HepG2 (cell line): ENCODE data around the gene HARS2. TPM values are rescaled to one million over a fixed set of nuclear protein-coding genes. Genes with fewer than 3 reads are reported as not detected.

Experiments used
- ARNTL ChIP-seq: sonication (generic); formaldehyde crosslinking; IDR thresholded peaks from 2 replicates; pipeline ENCODE4 v1.4.0; 2020; ENCODE audit warnings: mild to moderate bottlenecking, missing genetic modification reagents
- ASH2L ChIP-seq: fragments of 300-600, 200-600 bp; sonication (generic); IDR thresholded peaks from 2 replicates; pipeline ENCODE4 v1.7.0; 2017; ENCODE audit warnings: low read depth, mild to moderate bottlenecking, moderate library complexity, mixed read lengths, low read length; ENCODE audit not compliant: insufficient read length
- ERF ChIP-seq: IDR thresholded peaks from 2 replicates; pipeline ENCODE4 v1.6.1; 2018; ENCODE audit warnings: missing biosample characterization, missing genetic modification reagents
- FOXO4 ChIP-seq: sonication (generic); formaldehyde crosslinking; conservative IDR thresholded peaks from 2 replicates; pipeline ENCODE4 v1.8.1; 2023; ENCODE audit warnings: missing genetic modification reagents
- FOXP1 ChIP-seq, 2 experiments: fragments of 450-650 bp in 1 of 2; IDR thresholded peaks; 2 replicates each; pipeline ENCODE4 v1.6.1; 2017 to 2018; ENCODE audit warnings: antibody characterized with exemption in 1 of 2
- HMGA1 ChIP-seq: sonication (generic); formaldehyde crosslinking; conservative IDR thresholded peaks from 2 replicates; pipeline ENCODE4 v1.4.0; 2020; ENCODE audit warnings: missing genetic modification reagents
- HNF4A ChIP-seq: sonication (generic); formaldehyde crosslinking; IDR thresholded peaks from 2 replicates; pipeline ENCODE4 v1.4.0; 2020; ENCODE audit warnings: missing genetic modification reagents
- HNRNPH1 ChIP-seq: fragments of 200-400 bp; formaldehyde crosslinking; optimal IDR thresholded peaks from 2 replicates; pipeline ENCODE3; 2017; ENCODE audit warnings: mild to moderate bottlenecking, low read depth, low read length
- MAFF ChIP-seq: IDR thresholded peaks from 2 replicates; pipeline ENCODE4 v1.6.1; 2011; ENCODE audit warnings: low read depth, low read length, improper control_type of control experiment
- NBN ChIP-seq: fragments of 450-650 bp; conservative IDR thresholded peaks from 2 replicates; pipeline ENCODE4 v1.6.1; 2017
- PAX8 ChIP-seq: sonication (generic); formaldehyde crosslinking; IDR thresholded peaks from 2 replicates; pipeline ENCODE4 v1.8.0; 2022; ENCODE audit warnings: mild to moderate bottlenecking, missing genetic modification reagents, borderline replicate concordance
- POLR2AphosphoS2 ChIP-seq: IDR thresholded peaks from 2 replicates; pipeline ENCODE4 v1.6.1; 2011; ENCODE audit warnings: low read depth, low read length, improper control_type of control experiment
- RBFOX2 ChIP-seq: fragments of 200-400 bp; formaldehyde crosslinking; IDR thresholded peaks from 2 replicates; pipeline ENCODE4 v1.6.1; 2017; ENCODE audit warnings: low read depth, mild to moderate bottlenecking, low read length
- SOX5 ChIP-seq: IDR thresholded peaks from 2 replicates; pipeline ENCODE4 v1.6.1; 2016; ENCODE audit warnings: borderline replicate concordance
- SUZ12 ChIP-seq: fragments of 150-350 bp; IDR thresholded peaks from 2 replicates; pipeline ENCODE4 v1.6.1; 2014; ENCODE audit warnings: low read depth, low read length
- ZBTB3 ChIP-seq: sonication (generic); formaldehyde crosslinking; IDR thresholded peaks from 2 replicates; pipeline ENCODE4 v1.4.0; 2020; ENCODE audit warnings: low read depth, mild to moderate bottlenecking, moderate library complexity, missing genetic modification reagents, borderline replicate concordance
- ZBTB37 ChIP-seq: sonication (generic); formaldehyde crosslinking; IDR thresholded peaks from 2 replicates; pipeline ENCODE4 v1.4.0; 2020; ENCODE audit warnings: mild to moderate bottlenecking, missing genetic modification reagents
- ZMAT3 ChIP-seq: sonication (generic); formaldehyde crosslinking; conservative IDR thresholded peaks from 2 replicates; pipeline ENCODE4 v1.7.0; 2021; ENCODE audit warnings: missing genetic modification reagents
- ZNF160 ChIP-seq: sonication (generic); formaldehyde crosslinking; IDR thresholded peaks from 2 replicates; pipeline ENCODE4 v1.8.0; 2022; ENCODE audit warnings: mild to moderate bottlenecking, inconsistent platforms, missing genetic modification reagents
- ZNF24 ChIP-seq: fragments of 450-650 bp; IDR thresholded peaks from 2 replicates; pipeline ENCODE4 v1.6.1; 2017; ENCODE audit warnings: antibody characterized with exemption, mild to moderate bottlenecking
- ZNF317 ChIP-seq: sonication (generic); formaldehyde crosslinking; IDR thresholded peaks from 2 replicates; pipeline ENCODE4 v1.5.0; 2020; ENCODE audit warnings: mild to moderate bottlenecking, missing genetic modification reagents
- ZNF44 ChIP-seq: sonication (generic); formaldehyde crosslinking; IDR thresholded peaks from 2 replicates; pipeline ENCODE4 v1.5.1; 2020; ENCODE audit warnings: mild to moderate bottlenecking, missing genetic modification reagents
- ZNF441 ChIP-seq: sonication (generic); formaldehyde crosslinking; IDR thresholded peaks from 2 replicates; pipeline ENCODE4 v1.7.0; 2021; ENCODE audit warnings: missing genetic modification reagents, borderline replicate concordance
- ZNF550 ChIP-seq: sonication (generic); formaldehyde crosslinking; IDR thresholded peaks from 2 replicates; pipeline ENCODE4 v1.4.0; 2020; ENCODE audit warnings: mild to moderate bottlenecking, missing genetic modification reagents, borderline replicate concordance
- ZNF780A ChIP-seq: sonication (generic); formaldehyde crosslinking; IDR thresholded peaks from 2 replicates; pipeline ENCODE4 v1.8.0; 2022; ENCODE audit warnings: mild to moderate bottlenecking, missing genetic modification reagents, moderate library complexity
- polyA plus RNA-seq, 8 experiments: library from polyadenylated mRNA; depleted of rRNA in 3 of 8; stranded (reverse) in 7 of 8; unstranded in 1 of 8; fragments of >200 nt; fragmentation: Illumina TruSeq in 4 of 8; extraction: Trizol in 4 of 8; gene quantifications; 2 replicates each; pipeline versions ENCODE4 v1.2.1 to v1.2.3, GENCODE V29; 2011 to 2016; ENCODE audit warnings: low read depth in 4 of 8, missing spikeins in 1 of 8, mixed read lengths in 1 of 8; ENCODE audit not compliant: insufficient read depth in 1 of 8
- total RNA-seq, 5 experiments: library from RNA; depleted of rRNA; stranded (reverse); fragments of >200 nt; fragmentation: Illumina TruSeq; extraction: Trizol; gene quantifications; 2 replicates each; pipeline ENCODE4 v1.2.3, GENCODE V29; 2016; ENCODE audit warnings: low read depth in 1 of 5
- TF ChIP-seq, protein P1 (sequence below): sonication (generic); formaldehyde crosslinking; IDR thresholded peaks from 2 replicates; pipeline ENCODE4 v1.5.1; 2020; ENCODE audit warnings: mild to moderate bottlenecking, missing genetic modification reagents, moderate library complexity

The HARS2 gene
- total and polyA plus RNA-seq, 2 of the 13 experiments (the other 11 are each of a cell fraction or from before 2014, with no cell fraction given), result 17.9 to 25.8 TPM

DNA sequence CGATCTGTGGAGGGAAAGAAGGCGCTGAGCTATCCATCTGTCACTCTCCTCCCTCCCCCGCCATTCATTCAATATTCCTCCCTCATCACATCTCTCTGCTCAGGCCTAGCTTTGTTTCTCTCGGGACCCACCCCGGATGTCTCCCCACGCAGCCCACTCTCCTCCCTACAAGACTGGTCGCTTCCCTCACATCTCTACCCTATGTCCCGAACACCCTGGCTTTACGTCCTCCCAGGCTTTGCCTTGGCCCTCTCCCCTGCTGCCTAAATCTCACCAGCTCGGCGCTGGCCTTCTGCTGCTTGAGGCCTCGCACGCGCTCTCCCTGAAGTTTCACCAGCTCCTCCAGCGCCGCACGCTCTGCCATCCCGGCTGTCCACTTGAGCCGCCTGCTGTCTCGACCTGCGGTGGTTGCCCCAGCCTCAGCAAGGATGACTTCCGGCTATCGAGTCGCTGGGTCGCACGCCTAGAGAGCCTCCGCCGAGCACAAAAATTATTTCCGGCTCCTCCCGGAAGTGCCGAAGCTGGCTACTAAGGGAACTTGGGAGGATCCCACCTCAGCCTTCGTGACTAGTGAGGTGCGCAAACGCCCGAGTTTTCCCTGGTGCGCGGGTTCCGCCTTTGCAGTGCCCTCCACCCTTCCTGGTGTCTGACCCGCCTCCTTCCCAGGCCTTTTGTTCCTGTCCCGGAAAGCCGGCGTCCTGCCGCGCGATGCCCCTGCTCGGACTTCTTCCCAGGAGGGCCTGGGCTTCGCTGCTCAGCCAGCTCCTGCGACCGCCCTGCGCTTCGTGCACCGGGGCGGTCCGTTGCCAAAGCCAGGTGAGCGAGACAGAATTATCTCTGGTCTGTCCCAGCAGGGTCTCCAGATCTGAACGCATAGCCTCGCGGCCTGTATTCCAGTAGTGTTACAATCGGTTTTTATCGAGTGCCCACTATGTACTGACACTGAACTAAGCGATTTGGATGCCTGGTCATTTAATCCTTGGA lies at the start of gene HARS2, which contains the start of gene HARS1 (continued):
- peak; percentile 88 for TF ChIP-seq RBFOX2
- TF ChIP-seq MAFF, result peak; percentile 24; the same call in 1 of the 2 replicates
- no peak for TF ChIP-seq FOXP1 (IDR thresholded peaks at IDR 0.05)
- no peak for TF ChIP-seq FOXP1 (CRISPR knock-in tag; IDR thresholded peaks at IDR 0.05)
- TF ChIP-seq, protein P1, sequence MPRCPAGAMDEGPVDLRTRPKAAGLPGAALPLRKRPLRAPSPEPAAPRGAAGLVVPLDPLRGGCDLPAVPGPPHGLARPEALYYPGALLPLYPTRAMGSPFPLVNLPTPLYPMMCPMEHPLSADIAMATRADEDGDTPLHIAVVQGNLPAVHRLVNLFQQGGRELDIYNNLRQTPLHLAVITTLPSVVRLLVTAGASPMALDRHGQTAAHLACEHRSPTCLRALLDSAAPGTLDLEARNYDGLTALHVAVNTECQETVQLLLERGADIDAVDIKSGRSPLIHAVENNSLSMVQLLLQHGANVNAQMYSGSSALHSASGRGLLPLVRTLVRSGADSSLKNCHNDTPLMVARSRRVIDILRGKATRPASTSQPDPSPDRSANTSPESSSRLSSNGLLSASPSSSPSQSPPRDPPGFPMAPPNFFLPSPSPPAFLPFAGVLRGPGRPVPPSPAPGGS, result no peak; the same call in 1 of the 2 replicates
- no peak for TF ChIP-seq HMGA1
- TF ChIP-seq ZBTB37 (CRISPR knock-in tag), result no peak
- TF ChIP-seq SUZ12, result no peak
- TF ChIP-seq POLR2AphosphoS2, result no peak
- TF ChIP-seq ZMAT3 (CRISPR knock-in tag), result peak; percentile 88; the same call in 1 of the 2 replicates
- TF ChIP-seq ZBTB3, result no peak
- TF ChIP-seq ZNF160 (CRISPR knock-in tag), result no peak
- TF ChIP-seq ZNF44 (CRISPR knock-in tag), result no peak
- no peak for TF ChIP-seq NBN
- no peak for TF ChIP-seq ZNF24
- peak; percentile 21; the same call in 1 of the 2 replicates for TF ChIP-seq ZNF317 (CRISPR knock-in tag)
- no peak for TF ChIP-seq PAX8 (CRISPR knock-in tag)
- TF ChIP-seq ERF (CRISPR knock-in tag), result peak; percentile 91; the same call in 1 of the 2 replicates
- peak; percentile 84 for TF ChIP-seq ZNF780A (CRISPR knock-in tag)
- TF ChIP-seq SOX5 (CRISPR knock-in tag), result no peak
- no peak for TF ChIP-seq ARNTL (CRISPR knock-in tag)
- TF ChIP-seq HNF4A (CRISPR knock-in tag), result no peak
- 0 out of 2 replicates have a peak, but pooled peaks have one; percentile 43 for TF ChIP-seq ZNF550 (CRISPR knock-in tag)
- peak; percentile 74 for TF ChIP-seq ZNF441 (CRISPR knock-in tag)
- peak; percentile 93 for TF ChIP-seq ASH2L
- no peak for TF ChIP-seq FOXO4 (CRISPR knock-in tag)
- no peak for TF ChIP-seq HNRNPH1
